IMR-90 (cell line): Measurements from ENCODE around the gene NCAM1. TPM values are rescaled to one million over a fixed set of nuclear protein-coding genes. Genes with fewer than 3 reads are reported as not detected.
A peak's percentile ranks its signal among the peaks of the same experiment; 100 is the strongest.

Experiments used
- ATAC-seq: fragments of 200-7000 bp; cut with Tn5 transposase; 2 replicates; pipeline ENCODE4 v1.9.1; 2020; ENCODE audit warnings: low read depth, mild to moderate bottlenecking, moderate library complexity
- BruUV-seq: library from RNA; stranded (reverse); fragments of 400-500 nt; replicated peaks from 2 replicates; lab custom pipeline; 2021; lab: Mats Ljungman, UMichigan
- CTCF ChIA-PET: fragments of 300-600 bp; formaldehyde crosslinking; extraction: SDS; loops from one replicate; lab custom pipeline; 2021; ENCODE audit warnings: antibody characterized with exemption; lab: Yijun Ruan, JAX
- POLR2A ChIA-PET: fragments of 300-600 bp; sonication (Branson Sonifier 250); formaldehyde crosslinking; loops from one replicate; lab custom pipeline; 2022; ENCODE audit warnings: antibody characterized with exemption; ENCODE audit not compliant: unreplicated experiment; lab: Charles Lee
- DNase-seq: peaks from one replicate; pipeline ENCODE4 v3.0.0; 2013
- H2AFZ ChIP-seq: replicated peaks from 2 replicates; pipeline ENCODE3; 2013; ENCODE audit warnings: low read length, mild to moderate bottlenecking; ENCODE audit not compliant: poor library complexity
- H2AK5ac ChIP-seq: 2 replicates; pipeline ENCODE4 v1.6.1; 2013; ENCODE audit warnings: low read depth, low read length, inconsistent platforms
- H2AK9ac ChIP-seq: replicated peaks from 2 replicates; pipeline ENCODE3; 2013; ENCODE audit warnings: mild to moderate bottlenecking, low read depth, low read length, moderate library complexity; ENCODE audit not compliant: poor library complexity
- H2BK120ac ChIP-seq: 2 replicates; pipeline ENCODE4 v1.6.1; 2013; ENCODE audit warnings: low read depth, low read length, inconsistent platforms
- H2BK15ac ChIP-seq: 3 replicates; pipeline ENCODE4 v1.6.1; 2013; ENCODE audit warnings: low read depth, low read length, inconsistent platforms
- H2BK20ac ChIP-seq: 2 replicates; pipeline ENCODE4 v1.6.1; 2013; ENCODE audit warnings: low read depth, mild to moderate bottlenecking, inconsistent platforms, low read length, moderate library complexity
- H2BK5ac ChIP-seq: 2 replicates; pipeline ENCODE4 v1.6.1; 2013; ENCODE audit warnings: mild to moderate bottlenecking, low read depth, low read length, inconsistent platforms; ENCODE audit not compliant: poor library complexity, severe bottlenecking
- H3K14ac ChIP-seq: replicated peaks from 2 replicates; pipeline ENCODE4 v1.6.1; 2013; ENCODE audit warnings: low read depth, low read length, inconsistent platforms
- H3K18ac ChIP-seq: 2 replicates; pipeline ENCODE4 v1.6.1; 2013; ENCODE audit warnings: low read depth, low read length, control low read depth
- H3K23ac ChIP-seq: 2 replicates; pipeline ENCODE4 v1.6.1; 2013; ENCODE audit warnings: low read depth, low read length, inconsistent platforms
- H3K27ac ChIP-seq: 2 replicates; pipeline ENCODE4 v1.5.1; 2013; ENCODE audit warnings: mild to moderate bottlenecking, control low read depth, low read length; ENCODE audit not compliant: insufficient read depth
- H3K27me3 ChIP-seq: 2 replicates; pipeline ENCODE4 v1.6.1; 2013; ENCODE audit warnings: low read length; ENCODE audit not compliant: control insufficient read depth, insufficient read depth
- H3K36me3 ChIP-seq: 2 replicates; pipeline ENCODE4 v1.6.1; 2013; ENCODE audit warnings: low read length, mixed read lengths; ENCODE audit not compliant: control insufficient read depth, insufficient read depth
- H3K4ac ChIP-seq: 2 replicates; pipeline ENCODE4 v1.6.1; 2013; ENCODE audit warnings: low read depth, low read length, inconsistent platforms
- H3K4me1 ChIP-seq: 2 replicates; pipeline ENCODE4 v1.6.1; 2013; ENCODE audit warnings: low read length, mixed read lengths; ENCODE audit not compliant: control insufficient read depth, insufficient read depth
- H3K4me2 ChIP-seq: 2 replicates; pipeline ENCODE4 v1.6.1; 2013; ENCODE audit warnings: low read depth, mild to moderate bottlenecking, control low read depth, low read length, moderate library complexity
- H3K4me3 ChIP-seq: 2 replicates; pipeline ENCODE4 v1.5.1; 2013; ENCODE audit warnings: low read depth, mild to moderate bottlenecking, control low read depth, low read length, moderate library complexity; ENCODE audit not compliant: insufficient read depth
- H3K56ac ChIP-seq: 2 replicates; pipeline ENCODE4 v1.6.1; 2013; ENCODE audit warnings: low read length, inconsistent platforms; ENCODE audit not compliant: insufficient read depth; ENCODE audit errors: extremely low read depth
- H3K79me1 ChIP-seq, 2 experiments: 2 replicates each; pipeline ENCODE4 v1.6.1; 2013; ENCODE audit warnings: low read length in 2 of 2, inconsistent platforms in 1 of 2, low read depth in 1 of 2
- H3K9ac ChIP-seq: 2 replicates; pipeline ENCODE4 v1.6.1; 2013; ENCODE audit warnings: low read depth, low read length, control low read depth
- H3K9me1 ChIP-seq: 2 replicates; pipeline ENCODE4 v1.6.1; 2013; ENCODE audit warnings: low read length, inconsistent platforms; ENCODE audit not compliant: insufficient read depth
- H3K9me3 ChIP-seq: 2 replicates; pipeline ENCODE4 v1.6.1; 2013; ENCODE audit warnings: low read length; ENCODE audit not compliant: control insufficient read depth, insufficient read depth
- H4K20me1 ChIP-seq: 2 replicates; pipeline ENCODE4 v1.6.1; 2013; ENCODE audit warnings: low read length, inconsistent platforms; ENCODE audit not compliant: insufficient read depth
- H4K5ac ChIP-seq: 2 replicates; pipeline ENCODE4 v1.6.1; 2013; ENCODE audit warnings: mild to moderate bottlenecking, low read depth, low read length, control low read depth
- H4K8ac ChIP-seq, 2 experiments: 2 replicates each; pipeline ENCODE4 v1.6.1; 2013; ENCODE audit warnings: low read depth in 2 of 2, low read length in 2 of 2, control low read depth in 1 of 2, inconsistent platforms in 1 of 2
- H4K91ac ChIP-seq: 2 replicates; pipeline ENCODE4 v1.6.1; 2013; ENCODE audit warnings: low read depth, low read length, inconsistent platforms; ENCODE audit not compliant: insufficient read depth
- FOS ChIP-seq: fragments of 150-350 bp; IDR thresholded peaks from 2 replicates; pipeline ENCODE4 v1.6.1; 2016; ENCODE audit warnings: low read depth, low read length
- MAFK ChIP-seq: IDR thresholded peaks from 2 replicates; pipeline ENCODE4 v1.6.1; 2012; ENCODE audit warnings: low read depth, low read length, improper control_type of control experiment
- MAZ ChIP-seq: IDR thresholded peaks from 2 replicates; pipeline ENCODE4 v1.6.1; 2012; ENCODE audit warnings: low read depth, mild to moderate bottlenecking, low read length, improper control_type of control experiment, moderate library complexity, borderline replicate concordance
- MXI1 ChIP-seq: IDR thresholded peaks from 2 replicates; pipeline ENCODE4 v1.6.1; 2012; ENCODE audit warnings: low read depth, mild to moderate bottlenecking, low read length, moderate library complexity, borderline replicate concordance
- NFE2L2 ChIP-seq: fragments of 150-350 bp; IDR thresholded peaks from 2 replicates; pipeline ENCODE4 v1.6.1; 2016; ENCODE audit warnings: low read depth, mild to moderate bottlenecking, low read length
- POLR2A ChIP-seq: IDR thresholded peaks from 2 replicates; pipeline ENCODE4 v1.6.1; 2012; ENCODE audit warnings: mild to moderate bottlenecking, low read depth, low read length
- RAD21 ChIP-seq: IDR thresholded peaks from 2 replicates; pipeline ENCODE4 v1.6.1; 2012; ENCODE audit warnings: low read length, improper control_type of control experiment
- RFX5 ChIP-seq: IDR thresholded peaks from 2 replicates; pipeline ENCODE4 v1.8.0; 2012; ENCODE audit warnings: low read depth, mild to moderate bottlenecking, low read length, moderate library complexity
- SMC3 ChIP-seq: fragments of 150-350 bp; IDR thresholded peaks from 2 replicates; pipeline ENCODE4 v1.6.1; 2016; ENCODE audit warnings: low read depth, mild to moderate bottlenecking, antibody characterized with exemption, low read length, moderate library complexity
- WGBS, 2 experiments: methylation state at CpG; one replicate each; pipeline versions ENCODE4 v1.1.5 to v1.1.7; 2013; ENCODE audit warnings: missing lambda C conversion rate in 2 of 2; ENCODE audit not compliant: insufficient read length in 1 of 2; ENCODE audit errors: extremely low coverage in 2 of 2; 5-methylcytosine and 5-hydroxymethylcytosine counted together
- dilution Hi-C: fragments of 300-500 bp; cut with HindIII; formaldehyde crosslinking; loops from one replicate; pipeline ENCODE4 v1.14.3; 2018; ENCODE audit warnings: low sequenced_read_pairs; ENCODE audit not compliant: unreplicated experiment
- in situ Hi-C: fragments of 300-500 bp; cut with MboI; formaldehyde crosslinking; loops from 3 replicates; pipeline ENCODE4 v1.14.3; 2019; ENCODE audit warnings: low sequenced_read_pairs, inconsistent platforms, mixed read lengths
- intact Hi-C: fragments of 100-400 bp; cut with micrococcal nuclease; formaldehyde crosslinking; loops from 2 replicates; pipeline ENCODE4 v1.10.0; 2022
- polyA plus RNA-seq, 3 experiments: library from polyadenylated mRNA; depleted of rRNA; stranded (reverse); fragments of >200 nt; gene quantifications; 2 replicates each; pipeline ENCODE4 v1.2.3, GENCODE V29; 2012; ENCODE audit warnings: low replicate concordance in 1 of 3
- total RNA-seq: library from RNA; depleted of rRNA; stranded (reverse); fragments of >200 nt; gene quantifications from 2 replicates; pipeline ENCODE4 v1.2.3, GENCODE V29; 2012
- TF ChIP-seq, protein P1 (sequence below): fragments of 150-350 bp; IDR thresholded peaks from 2 replicates; pipeline ENCODE4 v1.6.1; 2017; ENCODE audit warnings: mild to moderate bottlenecking, antibody characterized with exemption, low read length, low read depth
- TF ChIP-seq, protein P2 (sequence below): fragments of 150-350 bp; IDR thresholded peaks from 2 replicates; pipeline ENCODE4 v1.6.1; 2016; ENCODE audit warnings: low read depth, mild to moderate bottlenecking, low read length, moderate library complexity, borderline replicate concordance

NCAM1 gene
- total and polyA plus RNA-seq, 2 of the 4 experiments (the other 2 are of a cell fraction), result 0.09 to 0.18 TPM

DNA sequence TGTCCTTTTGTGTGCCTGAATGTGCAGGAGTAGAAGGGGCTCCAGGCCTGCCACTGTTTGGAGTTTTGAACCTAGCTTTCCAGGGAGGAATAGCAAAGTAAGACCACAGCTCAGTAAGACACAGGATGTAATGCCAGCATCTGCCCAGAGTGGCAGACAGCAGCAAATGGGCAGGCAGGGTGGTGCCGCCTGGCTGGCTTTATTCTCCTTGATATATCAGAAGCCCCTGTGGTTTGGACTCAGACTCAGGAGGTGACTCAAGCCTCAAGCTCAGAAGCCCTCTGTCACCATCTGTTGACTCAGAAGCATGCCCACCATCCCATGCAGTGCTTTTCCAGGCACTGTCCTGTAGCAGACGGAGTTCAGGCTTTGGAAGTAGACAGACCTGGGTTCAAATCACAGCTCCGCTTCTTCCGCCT is 280.4 kb downstream of the NCAM1 start:
- intact Hi-C loops, result no loop called here
- no peak for DNase-seq
- H2BK15ac ChIP-seq, result no peak overlapping the region

More for the DNA sequence above, 280.4 kb downstream of the NCAM1 start:
- H4K20me1 ChIP-seq, result no peaks in the 10 kb centered on the region
- no peak overlapping the region for H3K27ac ChIP-seq
- no peaks in the 10 kb centered on the region for H3K27me3 ChIP-seq
- dilution Hi-C loops (no loop called here), in situ Hi-C loops (no loop called here)
- TF ChIP-seq MXI1, result no peak
- no peak for TF ChIP-seq RAD21
- no peak for TF ChIP-seq MAZ
- TF ChIP-seq FOS, result no peak
- TF ChIP-seq NFE2L2, result no peak
- TF ChIP-seq, protein P1, sequence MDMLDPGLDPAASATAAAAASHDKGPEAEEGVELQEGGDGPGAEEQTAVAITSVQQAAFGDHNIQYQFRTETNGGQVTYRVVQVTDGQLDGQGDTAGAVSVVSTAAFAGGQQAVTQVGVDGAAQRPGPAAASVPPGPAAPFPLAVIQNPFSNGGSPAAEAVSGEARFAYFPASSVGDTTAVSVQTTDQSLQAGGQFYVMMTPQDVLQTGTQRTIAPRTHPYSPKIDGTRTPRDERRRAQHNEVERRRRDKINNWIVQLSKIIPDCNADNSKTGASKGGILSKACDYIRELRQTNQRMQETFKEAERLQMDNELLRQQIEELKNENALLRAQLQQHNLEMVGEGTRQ, result no peak
- TF ChIP-seq MAFK, result no peak
- no peak for TF ChIP-seq POLR2A
- no peak for TF ChIP-seq SMC3
- TF ChIP-seq RFX5, result no peak
- TF ChIP-seq, protein P2, sequence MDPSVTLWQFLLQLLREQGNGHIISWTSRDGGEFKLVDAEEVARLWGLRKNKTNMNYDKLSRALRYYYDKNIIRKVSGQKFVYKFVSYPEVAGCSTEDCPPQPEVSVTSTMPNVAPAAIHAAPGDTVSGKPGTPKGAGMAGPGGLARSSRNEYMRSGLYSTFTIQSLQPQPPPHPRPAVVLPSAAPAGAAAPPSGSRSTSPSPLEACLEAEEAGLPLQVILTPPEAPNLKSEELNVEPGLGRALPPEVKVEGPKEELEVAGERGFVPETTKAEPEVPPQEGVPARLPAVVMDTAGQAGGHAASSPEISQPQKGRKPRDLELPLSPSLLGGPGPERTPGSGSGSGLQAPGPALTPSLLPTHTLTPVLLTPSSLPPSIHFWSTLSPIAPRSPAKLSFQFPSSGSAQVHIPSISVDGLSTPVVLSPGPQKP, result no peak
- no peak overlapping the region for H4K91ac ChIP-seq
- no peak overlapping the region for H3K9ac ChIP-seq
- no peak overlapping the region for H2AFZ ChIP-seq
- H3K4ac ChIP-seq, result no peak overlapping the region
- H2AK5ac ChIP-seq, result no peak overlapping the region
- no peaks in the 10 kb centered on the region for H3K9me3 ChIP-seq
- H3K4me1 ChIP-seq, result peaks cover 5% of the 10 kb centered on the region; the same call in 1 of the 2 replicates
- H3K4me2 ChIP-seq, result peak overlapping the region; percentile 28; the same call in 1 of the 2 replicates
- H4K8ac ChIP-seq, result no peak overlapping the region
- H3K18ac ChIP-seq, result no peak overlapping the region; the same call in 1 of the 2 replicates
- H3K36me3 ChIP-seq, result no peaks in the 10 kb centered on the region
- CTCF ChIA-PET, result interaction anchor here (0.8 kb wide), 1 partner anchor 239 kb away, joined by 4 read pairs; no protein-coding TSS in a partner anchor
- H3K9me1 ChIP-seq, result peaks cover 4% of the 10 kb centered on the region; the same call in 1 of the 2 replicates
- no peak overlapping the region for H4K5ac ChIP-seq
- no TSS peak for BruUV-seq
- no peak overlapping the region for H3K56ac ChIP-seq
- no peak overlapping the region for H3K23ac ChIP-seq
- H2BK20ac ChIP-seq, result no peak overlapping the region; the same call in 1 of the 2 replicates
- ATAC-seq, result no peak
- no peak overlapping the region for H3K4me3 ChIP-seq
- H2BK5ac ChIP-seq, result no peak overlapping the region
- 60% methylated on average over 1 of the region's 4 CpGs; no CpG with 5 or more reads in 1 of the 2 experiments for WGBS, 2 experiments
- H2BK120ac ChIP-seq, result peak overlapping the region; percentile 4; the same call in 1 of the 2 replicates
- H3K79me1 ChIP-seq, result no peaks in the 10 kb centered on the region
- H3K14ac ChIP-seq, result no peak overlapping the region
- H2AK9ac ChIP-seq, result no peak overlapping the region
- POLR2A ChIA-PET, result no interaction called here
